Limb (tissue), 2 donors: ENCODE results near the gene GASK1A.
"Not testable (repeated sequence)": the region's sequence is repeated elsewhere in the genome, so short reads cannot be mapped to it uniquely, and the experiment has no call there.

Source experiments
- DNase-seq, 2 donors: peaks; one replicate each; pipeline ENCODE4 v3.0.0-alpha.2; 2016; ENCODE audit errors: extremely low spot score in 2 of 2

Gene GASK1A

GRCh38 chr3:43031485-43031884 lies 52.4 kb downstream of the GASK1A start:
- DNase-seq, result peak in 1 of 2 donors; percentile 16

- DNase-seq, result no peak
Measured at GRCh38 chr3:43031889-43032545, 52.9 kb downstream of the GASK1A start.

GRCh38 chr3:43032646-43033628 lies 53.8 kb downstream of the GASK1A start:
- DNase-seq, result peak in 1 of 2 donors; percentile 14

DNA sequence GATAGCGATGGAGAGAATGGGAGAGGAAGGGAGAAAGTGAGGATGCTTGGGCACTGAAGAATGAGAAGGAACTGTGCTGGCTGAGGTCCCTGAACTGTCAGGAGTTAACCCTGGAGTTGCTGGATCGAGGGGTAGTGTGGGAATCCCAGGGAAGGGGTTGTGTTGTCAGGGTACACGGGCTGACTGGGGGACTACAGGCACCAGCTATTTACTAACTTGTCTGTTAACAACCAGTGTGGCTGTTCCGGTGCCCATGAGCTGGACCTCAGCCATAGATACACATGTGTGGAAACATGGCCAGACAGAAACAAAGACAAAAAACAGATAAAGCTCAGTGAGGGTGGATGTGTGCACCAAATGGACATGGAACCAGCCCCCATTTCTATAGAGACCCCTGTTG lies 55.1 kb downstream of the GASK1A start:
- DNase-seq, result peak in 1 of 2 donors; percentile 11

DNA sequence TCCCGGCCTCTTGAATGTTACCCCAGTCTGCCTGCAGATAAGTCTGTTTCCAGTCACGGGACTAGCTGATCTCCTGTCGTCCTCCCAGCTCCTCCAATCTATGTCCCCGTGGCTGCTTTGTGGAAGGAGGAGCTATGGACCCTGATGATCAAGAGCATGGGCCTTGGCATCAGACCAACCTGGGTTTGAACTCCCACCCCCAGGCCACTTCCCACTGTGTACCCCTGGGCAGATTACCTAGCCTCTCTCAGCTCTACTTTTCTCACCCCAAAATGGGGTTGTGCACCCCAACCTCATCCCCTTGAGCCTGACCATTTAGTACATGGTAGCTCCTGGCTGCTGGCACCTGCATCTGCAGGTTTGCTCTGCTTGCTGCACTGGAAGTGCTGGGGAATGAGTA lies 55.8 kb downstream of the GASK1A start:
- peak in 1 of 2 donors; percentile 11 for DNase-seq

- peak in 1 of 2 donors; percentile 35 for DNase-seq
Measured at GRCh38 chr3:43035801-43036365, 56.8 kb downstream of the GASK1A start.

DNA sequence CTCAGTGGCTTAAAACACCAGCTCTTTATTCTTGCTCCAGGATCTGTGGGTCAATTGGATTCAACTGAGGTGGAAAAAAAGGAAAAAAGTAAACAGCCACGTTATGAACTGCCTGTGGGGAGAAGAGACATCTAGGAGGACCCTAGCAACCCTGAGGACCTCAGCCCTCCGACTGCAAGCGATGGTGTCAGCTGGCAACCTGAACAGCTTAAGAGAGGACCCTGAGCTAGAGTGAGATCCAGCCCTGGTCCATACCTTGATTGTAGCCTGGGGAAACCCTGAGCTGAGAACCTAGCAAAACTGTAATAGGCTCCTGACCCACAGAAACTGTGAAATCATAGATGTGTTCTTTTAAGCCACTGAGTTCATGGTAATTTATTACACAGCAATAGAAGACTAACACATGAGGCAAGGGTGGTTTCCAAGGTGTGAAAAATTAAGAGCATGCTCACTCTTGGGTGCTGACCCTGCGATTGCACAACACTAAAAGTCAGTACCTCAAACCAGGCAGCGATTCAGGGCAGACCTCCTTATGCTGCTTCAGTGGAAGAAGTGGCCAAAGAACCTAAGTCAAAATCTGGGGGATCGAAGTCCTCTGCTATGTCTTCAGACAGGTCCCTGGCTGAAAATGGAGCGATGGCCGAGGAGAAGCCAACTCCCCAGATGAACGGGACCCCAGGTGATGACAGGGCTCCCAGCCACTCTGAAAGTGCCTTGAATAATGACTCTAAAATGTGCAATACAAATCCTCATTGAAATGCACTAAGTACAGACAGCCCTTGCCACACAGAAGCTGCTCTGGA lies 57.7 kb downstream of the GASK1A start:
- DNase-seq, result peak in 1 of 2 donors; percentile 9

DNA sequence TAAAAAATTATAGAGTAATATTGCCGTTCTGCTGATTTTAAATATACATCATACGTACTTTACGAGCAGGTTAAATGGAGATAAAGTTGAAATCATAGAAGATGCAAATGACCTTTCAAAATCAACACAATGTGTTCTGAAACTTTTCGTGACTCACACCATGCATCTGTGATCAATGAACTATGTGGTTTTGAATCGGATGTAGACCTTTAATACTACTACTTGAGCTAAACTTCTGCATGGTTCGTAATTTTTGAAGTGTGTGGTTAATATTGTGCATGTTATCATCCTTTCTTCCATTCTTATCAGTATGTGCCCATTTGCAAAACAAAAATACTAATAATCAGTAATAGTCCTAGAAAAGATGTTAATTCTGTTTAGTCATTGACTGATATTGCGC lies 58.9 kb downstream of the GASK1A start:
- no peak for DNase-seq

DNA sequence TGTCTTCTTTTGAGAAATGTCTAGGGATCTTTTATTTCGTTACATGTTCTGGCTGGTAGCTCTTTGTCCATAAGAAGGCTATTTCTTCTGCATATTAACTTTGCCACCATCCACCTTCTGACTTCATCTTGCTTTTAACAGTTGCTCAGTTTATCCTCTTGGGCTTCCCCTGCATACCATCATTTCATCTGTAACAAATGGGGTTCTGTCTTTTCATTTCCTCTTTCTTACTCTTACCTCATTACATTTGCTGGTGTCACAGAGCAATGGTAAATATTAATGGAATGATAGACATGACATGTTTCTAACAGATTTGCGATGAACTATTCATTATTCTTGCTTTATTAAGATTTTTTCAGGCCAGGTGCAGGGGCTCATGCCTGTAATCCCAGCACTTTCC lies 62.4 kb downstream of the GASK1A start:
- DNase-seq, result no peak

DNA sequence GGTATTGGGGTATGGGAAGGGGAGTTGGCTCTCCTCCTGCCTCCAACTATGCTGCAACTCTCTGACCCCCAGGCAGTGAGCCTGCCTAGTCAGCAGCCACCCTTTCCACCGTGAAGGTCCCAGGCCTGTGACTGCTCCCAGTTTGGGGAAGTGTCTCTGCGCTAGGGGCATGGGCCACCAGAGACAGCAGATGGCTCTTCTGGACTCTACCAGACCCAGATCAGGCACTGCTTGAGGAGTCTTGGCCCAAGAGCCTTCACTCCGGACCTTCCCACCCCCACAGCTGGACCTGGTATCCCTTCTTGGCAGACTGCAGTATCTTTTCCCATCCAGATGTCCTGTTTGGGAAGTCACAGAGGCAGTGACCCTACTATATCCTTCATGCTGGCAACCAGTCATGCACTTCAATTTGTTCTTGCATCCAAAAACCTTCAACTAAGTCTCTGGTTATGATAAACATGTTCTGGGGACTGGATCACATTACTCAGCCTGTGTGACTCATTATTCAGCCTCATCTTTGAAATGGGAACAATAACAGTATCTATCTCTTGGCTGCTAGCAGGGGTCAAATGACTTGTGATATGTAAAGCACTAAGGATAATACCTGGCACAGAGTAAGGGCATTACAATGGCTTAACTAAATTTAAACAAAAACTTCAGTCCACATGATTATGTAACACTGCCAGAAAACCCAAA lies 64.1 kb downstream of the GASK1A start:
- DNase-seq, result no peak

GRCh38 chr3:43043793-43044192 lies 64.7 kb downstream of the GASK1A start:
- DNase-seq, result peak in 1 of 2 donors; percentile 7

GRCh38 chr3:43045079-43045478 lies 66.0 kb downstream of the GASK1A start:
- not testable (repeated sequence) for DNase-seq

- no peak for DNase-seq
Measured at GRCh38 chr3:43046583-43046982, 67.5 kb downstream of the GASK1A start.

DNA sequence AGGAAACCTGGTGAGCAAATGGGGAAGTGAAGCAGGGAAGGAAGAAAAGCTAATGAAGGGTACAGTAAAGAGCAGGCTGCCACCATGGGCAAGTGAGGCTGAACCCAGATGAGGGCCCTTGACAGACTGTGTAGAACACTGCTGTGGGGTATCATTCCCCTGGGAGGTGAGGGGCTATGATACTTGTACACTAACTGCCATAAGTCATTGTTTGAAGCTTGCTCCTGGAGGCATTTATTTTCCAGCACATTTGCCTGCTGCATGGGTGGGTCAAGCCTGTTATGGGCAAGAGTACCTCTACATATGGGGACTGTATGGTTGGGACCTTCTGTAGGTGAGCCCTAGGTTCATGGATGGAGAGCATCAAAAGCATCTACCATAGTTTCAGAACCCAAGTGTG lies 69.4 kb downstream of the GASK1A start:
- no peak for DNase-seq

GRCh38 chr3:43053291-43053690 lies 74.2 kb downstream of the GASK1A start:
- no peak for DNase-seq

GRCh38 chr3:43054754-43055153 lies 75.6 kb downstream of the GASK1A start:
- no peak for DNase-seq

GRCh38 chr3:43055393-43055792 lies 76.3 kb downstream of the GASK1A start:
- DNase-seq, result no peak

- DNase-seq, result no peak
Measured at GRCh38 chr3:43055806-43056770, 77.0 kb downstream of the GASK1A start.

DNA sequence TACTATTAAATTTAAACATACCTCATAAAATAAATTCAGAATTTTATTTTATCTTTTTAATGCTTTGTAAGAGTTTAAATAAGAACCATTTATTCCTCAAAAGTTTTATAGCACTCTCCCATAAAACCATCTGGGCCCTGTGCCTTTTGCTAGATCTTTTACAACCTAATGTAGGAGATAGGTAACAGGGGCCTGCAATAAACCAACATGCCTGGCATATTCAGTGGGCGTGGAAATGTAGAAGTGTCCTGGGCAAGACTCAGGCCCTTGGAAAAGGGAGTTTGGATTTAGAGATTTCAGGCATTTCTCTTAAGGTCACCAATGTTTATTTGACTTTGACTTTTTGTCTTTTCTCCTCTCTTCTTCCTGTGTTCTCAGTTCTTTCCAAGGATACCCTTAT lies 80.3 kb downstream of the GASK1A start:
- no peak for DNase-seq
